HG03442 (cell line): Measurements from ENCODE around the gene ADAP1.
"Not testable (repeated sequence)": the region's sequence is repeated elsewhere in the genome, so short reads cannot be mapped to it uniquely, and the experiment has no call there.

Source experiments
- ATAC-seq: cut with Tn5 transposase; IDR thresholded peaks from one replicate; pipeline ENCODE4 v1.9.1; 2021; ENCODE audit warnings: mild to moderate bottlenecking, moderate library complexity; ENCODE audit not compliant: unreplicated experiment

Gene ADAP1

GRCh38 chr7:960269-960871 is 5.9 kb upstream of the ADAP1 start:
- no peak for ATAC-seq

GRCh38 chr7:959740-960139 is 5.3 kb upstream of the ADAP1 start:
- not testable (repeated sequence) for ATAC-seq

- no peak for ATAC-seq
These were observed 4.8 kb upstream of the ADAP1 start for GRCh38 chr7:959271-959670.

GRCh38 chr7:958221-959200 is 4.0 kb upstream of the ADAP1 start:
- no peak for ATAC-seq

- ATAC-seq: no peak
These were observed 3.1 kb upstream of the ADAP1 start for GRCh38 chr7:957418-958220.

- ATAC-seq: no peak
These were observed 1.6 kb upstream of the ADAP1 start for GRCh38 chr7:956031-956430.

GRCh38 chr7:953547-954327 is 743 bp downstream of the ADAP1 start:
- ATAC-seq: no peak

GRCh38 chr7:952548-953441 is 1.7 kb downstream of the ADAP1 start:
- ATAC-seq: no peak

GRCh38 chr7:951881-952547 is 2.5 kb downstream of the ADAP1 start:
- ATAC-seq: no peak

GRCh38 chr7:949021-949934 is 5.2 kb downstream of the ADAP1 start:
- ATAC-seq: no peak

- ATAC-seq: no peak
These were observed 6.9 kb downstream of the ADAP1 start for GRCh38 chr7:947391-948210.

- no peak for ATAC-seq
These were observed 8.1 kb downstream of the ADAP1 start for GRCh38 chr7:946256-946996.

GRCh38 chr7:945556-946255 is 8.8 kb downstream of the ADAP1 start:
- ATAC-seq: no peak

GRCh38 chr7:945147-945555 is 9.3 kb downstream of the ADAP1 start:
- no peak for ATAC-seq

GRCh38 chr7:944744-945143 is 9.7 kb downstream of the ADAP1 start:
- no peak for ATAC-seq

- ATAC-seq: not testable (repeated sequence)
These were observed 10.7 kb downstream of the ADAP1 start for GRCh38 chr7:943793-944192.
